NCI-H460 (cell line): ENCODE results near the gene VCAM1. TPM values are rescaled to one million over a fixed set of nuclear protein-coding genes. Genes with fewer than 3 reads are reported as not detected.
"Not testable (repeated sequence)": the region's sequence is repeated elsewhere in the genome, so short reads cannot be mapped to it uniquely, and the experiment has no call there.

Source experiments
- DNase-seq: peaks from one replicate; pipeline ENCODE4 v3.0.0-alpha.2; 2016; ENCODE audit warnings: low read depth; ENCODE audit errors: extremely low read depth
- polyA plus RNA-seq: library from polyadenylated mRNA; depleted of rRNA; stranded (reverse); fragments of >200 nt; gene quantifications from 2 replicates; pipeline ENCODE4 v1.2.3, GENCODE V29; 2014; cell fraction: nucleus; rRNA removed
- total RNA-seq: library from RNA; depleted of rRNA; stranded (reverse); fragments of >200 nt; shearing (Covaris generic); gene quantifications from 2 replicates; pipeline ENCODE4 v1.2.3, GENCODE V29; 2014; rRNA removed

Gene VCAM1
- total RNA-seq, result not detected in 2 replicates
- polyA plus RNA-seq, result not detected in 2 replicates

GRCh38 chr1:100719490-100719889, at the start of gene VCAM1:
Gene VCAM1 (plus strand): TSS chr1:100719742. CDS start chr1:100719861, 119 bp downstream.
- DNase-seq, result no peak

GRCh38 chr1:100670083-100670482, 49.5 kb upstream of the VCAM1 start:
- DNase-seq, result no peak

GRCh38 chr1:100671601-100672000, 47.9 kb upstream of the VCAM1 start:
- DNase-seq, result no peak

- DNase-seq, result no peak
Observed at GRCh38 chr1:100683448-100684349, 35.8 kb upstream of the VCAM1 start.

- DNase-seq, result no peak
Observed at GRCh38 chr1:100699744-100700143, 19.8 kb upstream of the VCAM1 start.

- DNase-seq, result no peak
Observed at GRCh38 chr1:100700586-100700985, 19.0 kb upstream of the VCAM1 start.

GRCh38 chr1:100703052-100703451, 16.5 kb upstream of the VCAM1 start:
- DNase-seq, result no peak

- DNase-seq, result no peak
Observed at GRCh38 chr1:100703716-100704115, 15.8 kb upstream of the VCAM1 start.

- no peak for DNase-seq
Observed at GRCh38 chr1:100704473-100704872, 15.1 kb upstream of the VCAM1 start.

- DNase-seq, result no peak
Observed at GRCh38 chr1:100706296-100706695, 13.2 kb upstream of the VCAM1 start.

- DNase-seq, result no peak
Observed at GRCh38 chr1:100706856-100707255, 12.7 kb upstream of the VCAM1 start.

- no peak for DNase-seq
Observed at GRCh38 chr1:100708476-100709062, 11.0 kb upstream of the VCAM1 start.

GRCh38 chr1:100710906-100711682, 8.4 kb upstream of the VCAM1 start:
- no peak for DNase-seq

- DNase-seq, result not testable (repeated sequence)
Observed at GRCh38 chr1:100713027-100713426, 6.5 kb upstream of the VCAM1 start.

GRCh38 chr1:100713626-100714025, 5.9 kb upstream of the VCAM1 start:
- no peak for DNase-seq

- no peak for DNase-seq
Observed at GRCh38 chr1:100714599-100714998, 4.9 kb upstream of the VCAM1 start.

- DNase-seq, result no peak
Observed at GRCh38 chr1:100717218-100717617, 2.3 kb upstream of the VCAM1 start.

GRCh38 chr1:100718581-100718980, 961 bp upstream of the VCAM1 start:
- no peak for DNase-seq

- DNase-seq, result no peak
Observed at GRCh38 chr1:100720101-100720500, 559 bp downstream of the VCAM1 start.

GRCh38 chr1:100720751-100721150, 1.2 kb downstream of the VCAM1 start:
- DNase-seq, result no peak

GRCh38 chr1:100721526-100722207, 2.1 kb downstream of the VCAM1 start:
- DNase-seq, result no peak
